H1 (cell line): ENCODE data around the gene NDRG4.

Source experiments
- ASH2L ChIP-seq: fragments of 200-600, 300-600 bp; sonication (generic); IDR thresholded peaks from one replicate; pipeline ENCODE4 v1.7.1; 2017; ENCODE audit warnings: low read length
- BRCA1 ChIP-seq: IDR thresholded peaks from 2 replicates; pipeline ENCODE4 v1.6.1; 2012; ENCODE audit warnings: low read depth, low read length, improper control_type of control experiment
- EGR1 ChIP-seq: IDR thresholded peaks from 2 replicates; pipeline ENCODE4 v1.6.1; 2011; ENCODE audit warnings: low read depth, low read length, borderline replicate concordance
- EP300 ChIP-seq, 2 experiments: IDR thresholded peaks; 1 replicate in 1 of 2; 2 replicates in 1 of 2; pipeline ENCODE4 v1.6.1; 2011 to 2012; ENCODE audit warnings: low read depth in 2 of 2, low read length in 2 of 2, mild to moderate bottlenecking in 2 of 2, borderline replicate concordance in 1 of 2, inconsistent platforms in 1 of 2, moderate library complexity in 1 of 2
- EZH2 ChIP-seq: fragments of 200-600 bp; sonication (generic); IDR thresholded peaks from 2 replicates; pipeline ENCODE4 v1.7.1; 2012; ENCODE audit warnings: low read depth, mild to moderate bottlenecking, moderate library complexity, low read length, inconsistent platforms; ENCODE audit not compliant: severe bottlenecking
- NRF1 ChIP-seq: IDR thresholded peaks from 2 replicates; pipeline ENCODE4 v1.6.1; 2011; ENCODE audit warnings: mild to moderate bottlenecking, low read depth, low read length, improper control_type of control experiment
- POU5F1 ChIP-seq: IDR thresholded peaks from 2 replicates; pipeline ENCODE4 v1.6.1; 2011; ENCODE audit warnings: low read depth, mild to moderate bottlenecking, low read length, moderate library complexity
- RXRA ChIP-seq: IDR thresholded peaks from 2 replicates; pipeline ENCODE4 v1.6.1; 2011; ENCODE audit warnings: low read depth, mild to moderate bottlenecking, low read length, moderate library complexity; ENCODE audit not compliant: insufficient read depth
- TAF1 ChIP-seq: IDR thresholded peaks from 2 replicates; pipeline ENCODE4 v1.6.1; 2011; ENCODE audit warnings: mild to moderate bottlenecking, low read depth, low read length
- TF ChIP-seq, protein P1 (sequence below), 3 experiments: IDR thresholded peaks; 1 replicate in 2 of 3; 2 replicates in 1 of 3; pipeline versions ENCODE4 v1.5.1 to v1.6.1; 2011; ENCODE audit warnings: low read length in 3 of 3, mild to moderate bottlenecking in 3 of 3, inconsistent platforms in 2 of 3, low read depth in 1 of 3, moderate library complexity in 1 of 3; ENCODE audit not compliant: insufficient read depth in 1 of 3; ENCODE audit errors: control extremely low read depth in 1 of 3

- TF ChIP-seq EGR1 = no peak
- TF ChIP-seq TAF1 = no peak
- no peak for TF ChIP-seq EP300 (IDR thresholded peaks at IDR 0.05; ENCODE audit: borderline replicate concordance in 1 of 2, low read depth in 2 of 2, low read length in 2 of 2)
- TF ChIP-seq, protein P1, sequence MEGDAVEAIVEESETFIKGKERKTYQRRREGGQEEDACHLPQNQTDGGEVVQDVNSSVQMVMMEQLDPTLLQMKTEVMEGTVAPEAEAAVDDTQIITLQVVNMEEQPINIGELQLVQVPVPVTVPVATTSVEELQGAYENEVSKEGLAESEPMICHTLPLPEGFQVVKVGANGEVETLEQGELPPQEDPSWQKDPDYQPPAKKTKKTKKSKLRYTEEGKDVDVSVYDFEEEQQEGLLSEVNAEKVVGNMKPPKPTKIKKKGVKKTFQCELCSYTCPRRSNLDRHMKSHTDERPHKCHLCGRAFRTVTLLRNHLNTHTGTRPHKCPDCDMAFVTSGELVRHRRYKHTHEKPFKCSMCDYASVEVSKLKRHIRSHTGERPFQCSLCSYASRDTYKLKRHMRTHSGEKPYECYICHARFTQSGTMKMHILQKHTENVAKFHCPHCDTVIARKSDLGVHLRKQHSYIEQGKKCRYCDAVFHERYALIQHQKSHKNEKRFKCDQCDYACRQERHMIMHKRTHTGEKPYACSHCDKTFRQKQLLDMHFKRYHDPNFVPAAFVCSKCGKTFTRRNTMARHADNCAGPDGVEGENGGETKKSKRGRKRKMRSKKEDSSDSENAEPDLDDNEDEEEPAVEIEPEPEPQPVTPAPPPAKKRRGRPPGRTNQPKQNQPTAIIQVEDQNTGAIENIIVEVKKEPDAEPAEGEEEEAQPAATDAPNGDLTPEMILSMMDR (IDR thresholded peaks at IDR 0.05; ENCODE audit: control extremely low read depth in 1 of 3, insufficient read depth in 1 of 3, low read depth in 1 of 3, low read length in 3 of 3) = no peak
- no peak for TF ChIP-seq RXRA
- TF ChIP-seq NRF1 = no peak
- no peak for TF ChIP-seq POU5F1
- no peak for TF ChIP-seq BRCA1
- TF ChIP-seq ASH2L = no peak
- TF ChIP-seq EZH2 = no peak
Observed at GRCh38 chr16:58502217-58502921, 2.4 kb downstream of the NDRG4 start.
